Naive thymus-derived CD4-positive, alpha-beta T cell (primary cell): ENCODE results near the gene CXCR4. TPM values are rescaled to one million over a fixed set of nuclear protein-coding genes. Genes with fewer than 3 reads are reported as not detected.

Experiments
- ATAC-seq: fragments of 150-1000 bp; cut with Tn5 transposase; 2 replicates; pipeline ENCODE4 v1.10.0; 2021; ENCODE audit warnings: mild to moderate bottlenecking, moderate library complexity
- CTCF ChIA-PET: fragments of 350-600 bp; sonication (Branson Sonifier 250); formaldehyde crosslinking; loops from one replicate; lab custom pipeline; 2021; ENCODE audit warnings: antibody characterized with exemption; lab: Charles Lee
- POLR2A ChIA-PET: fragments of 350-600 bp; sonication (Branson Sonifier 250); formaldehyde crosslinking; loops from one replicate; lab custom pipeline; 2021; ENCODE audit warnings: antibody characterized with exemption, inconsistent platforms; lab: Charles Lee
- DNase-seq, 9 donors: peaks; one replicate each; pipeline versions ENCODE4 v3.0.0 to v3.0.0-alpha.2; 2020 to 2022; ENCODE audit warnings: mixed read lengths in 1 of 9
- H3K27ac ChIP-seq: one replicate; pipeline ENCODE4 v1.7.0; 2013; ENCODE audit warnings: mild to moderate bottlenecking, low read depth, low read length, moderate library complexity
- H3K27me3 ChIP-seq, 2 donors: one replicate each; pipeline ENCODE4 v1.7.0; 2013; ENCODE audit warnings: low read length in 2 of 2, mild to moderate bottlenecking in 2 of 2, moderate library complexity in 2 of 2; ENCODE audit not compliant: control insufficient read depth in 2 of 2, insufficient read depth in 2 of 2
- H3K36me3 ChIP-seq, 3 experiments: 1 replicate in 2 of 3; 2 replicates in 1 of 3; pipeline ENCODE4 v1.7.0; 2013; ENCODE audit warnings: low read length in 3 of 3, mild to moderate bottlenecking in 3 of 3, moderate library complexity in 1 of 3; ENCODE audit not compliant: insufficient read depth in 3 of 3, control insufficient read depth in 2 of 3
- H3K4me1 ChIP-seq, 2 donors: one replicate each; pipeline ENCODE4 v1.7.0; 2013; ENCODE audit warnings: low read length in 2 of 2, mild to moderate bottlenecking in 2 of 2, moderate library complexity in 1 of 2; ENCODE audit not compliant: control insufficient read depth in 2 of 2, insufficient read depth in 2 of 2
- H3K4me3 ChIP-seq: 2 replicates; pipeline ENCODE4 v1.7.0; 2013; ENCODE audit warnings: mild to moderate bottlenecking, low read length
- H3K9me3 ChIP-seq, 3 experiments: 1 replicate in 2 of 3; 2 replicates in 1 of 3; pipeline ENCODE4 v1.7.0; 2013; ENCODE audit warnings: low read length in 3 of 3; ENCODE audit not compliant: control insufficient read depth in 2 of 3
- H3K27ac Mint-ChIP-seq, 9 donors: one replicate each; pipeline ENCODE4 v1.8.0; 2020 to 2022; ENCODE audit warnings: mixed read lengths in 9 of 9, mild to moderate bottlenecking in 8 of 9, moderate library complexity in 5 of 9, inconsistent platforms in 2 of 9
- H3K27me3 Mint-ChIP-seq, 5 donors: one replicate each; pipeline ENCODE4 v1.8.0; 2021 to 2022; ENCODE audit warnings: mixed read lengths in 5 of 5, mild to moderate bottlenecking in 1 of 5
- H3K36me3 Mint-ChIP-seq, 5 donors: one replicate each; pipeline ENCODE4 v1.8.0; 2020 to 2022; ENCODE audit warnings: mixed read lengths in 5 of 5, mild to moderate bottlenecking in 3 of 5, inconsistent platforms in 1 of 5
- H3K4me1 Mint-ChIP-seq, 7 donors: one replicate each; pipeline ENCODE4 v1.8.0; 2020 to 2022; ENCODE audit warnings: mixed read lengths in 7 of 7, mild to moderate bottlenecking in 3 of 7, inconsistent platforms in 1 of 7
- H3K4me3 Mint-ChIP-seq, 10 donors: one replicate each; pipeline ENCODE4 v1.8.0; 2020 to 2022; ENCODE audit warnings: mild to moderate bottlenecking in 10 of 10, mixed read lengths in 10 of 10, moderate library complexity in 6 of 10, inconsistent platforms in 2 of 10
- H3K9me3 Mint-ChIP-seq, 11 donors: one replicate each; pipeline ENCODE4 v1.8.0; 2020 to 2022; ENCODE audit warnings: mixed read lengths in 11 of 11, mild to moderate bottlenecking in 4 of 11, inconsistent platforms in 1 of 11, moderate library complexity in 1 of 11
- intact Hi-C, 2 donors: fragments of 100-400 bp; cut with micrococcal nuclease; formaldehyde crosslinking; loops; one replicate each; pipeline ENCODE4 v1.15.1; 2023
- polyA plus RNA-seq, 2 donors: library from polyadenylated mRNA; unstranded; fragments of 300-500 nt; fragmentation: Illumina TruSeq; gene quantifications; one replicate each; pipeline ENCODE4 v1.2.3, GENCODE V29; 2021
- total RNA-seq, 6 experiments: library from RNA in 5 of 6; stranded (reverse) in 5 of 6; gene quantifications; 1 replicate in 5 of 6; 2 replicates in 1 of 6; pipeline ENCODE4 v1.2.3 and lab custom pipeline; 2021 to 2026

The CXCR4 gene
- total and polyA plus RNA-seq, 7 experiments from 2014 or later, result 239 to 1,323 (median 368) TPM

DNA sequence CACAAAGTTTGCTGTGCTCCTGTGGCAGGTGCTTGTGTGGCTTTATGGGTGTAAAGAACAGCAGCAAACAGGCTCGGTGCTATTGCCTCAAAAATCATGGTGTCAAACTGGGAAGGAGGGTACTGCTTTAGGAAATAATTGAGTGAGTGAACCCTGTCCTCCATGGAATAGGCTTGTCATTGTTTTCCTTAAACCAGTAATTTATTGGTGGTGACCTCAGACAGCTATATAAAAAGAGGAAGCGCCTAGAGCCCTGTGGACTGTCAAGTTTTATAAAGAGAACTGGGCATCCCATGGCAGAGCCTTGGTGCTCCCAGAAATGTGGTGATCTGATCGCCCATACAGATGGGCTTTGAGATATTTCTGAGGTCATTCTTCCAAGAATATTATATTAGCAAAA, 4.7 kb upstream of the CXCR4 start:
- no peak overlapping the region for H3K4me3 ChIP-seq
- ChIA-PET CTCF (no interaction called here), POLR2A (interaction anchor here (1.0 to 6.0 kb wide), 3 partner anchors 12 to 191 kb away, joined by 3 to 178 read pairs (median 3); no protein-coding TSS in a partner anchor)
- ATAC-seq (no peak), DNase-seq (no peak)
- intact Hi-C loops, result no loop called here
- Mint-ChIP-seq H3K4me1 (peaks cover 21 to 86% (median 80%) of the 10 kb centered on the region in 7 donors), H3K9me3 (peaks cover 0 to 7% (median 0%) of the 10 kb centered on the region in 11 donors), H3K27ac (peak overlapping the region in 8 of 9 donors; percentile 99 to 100 (median 99)), H3K4me3 (peak overlapping the region in 8 of 10 donors; percentile 42 to 92 (median 73)), H3K27me3 (peaks cover 0 to 76% (median 0%) of the 10 kb centered on the region in 5 donors), H3K36me3 (peaks cover 0 to 5% (median 0%) of the 10 kb centered on the region in 5 donors)
- peaks cover 48 to 65% of the 10 kb centered on the region in 2 donors for H3K4me1 ChIP-seq
- H3K27me3 ChIP-seq, result no peaks in the 10 kb centered on the region
- peak overlapping the region; percentile 99 for H3K27ac ChIP-seq
- peaks cover 0 to 4% (median 0%) of the 10 kb centered on the region in 3 experiments for H3K36me3 ChIP-seq
- no peaks in the 10 kb centered on the region for H3K9me3 ChIP-seq

DNA sequence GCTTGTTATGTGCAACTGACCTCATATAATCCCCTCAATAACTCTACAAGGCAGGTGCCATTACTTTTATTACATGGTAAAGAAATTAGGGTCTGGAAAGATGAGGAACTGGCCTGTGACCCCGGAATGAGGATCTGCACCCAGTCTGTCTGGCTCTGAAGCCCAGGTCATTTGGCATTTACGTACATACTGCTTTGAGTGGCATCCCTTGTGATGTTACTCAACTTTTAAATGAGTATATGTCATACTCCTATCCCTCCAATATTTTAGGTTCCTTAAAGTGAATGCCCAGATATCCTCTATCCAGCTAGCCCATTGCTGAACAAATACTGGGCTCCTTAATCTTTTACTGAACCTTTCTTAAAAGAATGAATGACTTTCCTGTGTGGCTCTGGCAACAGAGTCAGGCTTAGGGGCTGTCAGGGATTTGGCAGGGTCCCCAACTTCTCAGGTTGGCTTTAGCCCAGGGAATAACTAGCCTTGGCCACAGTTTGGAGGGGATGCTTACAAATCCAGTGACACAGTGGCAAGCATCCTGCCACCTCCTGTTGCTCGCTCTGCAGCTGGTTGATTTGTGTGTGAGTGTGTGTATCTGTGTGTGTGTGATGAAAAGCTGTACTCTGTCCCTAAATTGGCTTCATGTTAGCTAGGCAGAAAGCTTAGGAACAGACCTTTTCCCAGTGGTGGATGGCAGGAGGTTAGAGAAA, 3.4 kb upstream of the CXCR4 start:
- H3K4me3 ChIP-seq, result no peak overlapping the region
- intact Hi-C loops, result no loop called here
- DNase-seq, result no peak
- peaks cover 0 to 12% (median 0%) of the 10 kb centered on the region in 5 donors for H3K36me3 Mint-ChIP-seq
- H3K4me3 Mint-ChIP-seq, result peak overlapping the region in 6 of 10 donors; percentile 21 to 84 (median 52)
- no peak for ATAC-seq
- peaks cover 16 to 73% (median 67%) of the 10 kb centered on the region in 7 donors for H3K4me1 Mint-ChIP-seq
- no peak overlapping the region for H3K27ac ChIP-seq
- H3K27ac Mint-ChIP-seq, result peak overlapping the region; percentile 1 to 100 (median 99)
- H3K9me3 Mint-ChIP-seq, result peaks cover 0 to 15% (median 0%) of the 10 kb centered on the region in 11 donors
- H3K9me3 ChIP-seq, result no peaks in the 10 kb centered on the region
- no peaks in the 10 kb centered on the region for H3K27me3 ChIP-seq
- H3K27me3 Mint-ChIP-seq, result peaks cover 0 to 64% (median 0%) of the 10 kb centered on the region in 5 donors
- H3K4me1 ChIP-seq, result peaks cover 38 to 52% of the 10 kb centered on the region in 2 donors
- peaks cover 0 to 16% (median 0%) of the 10 kb centered on the region in 3 experiments for H3K36me3 ChIP-seq
- POLR2A ChIA-PET, result interaction anchor here (1.1 to 6.0 kb wide), 2 partner anchors 13 to 18 kb away, joined by 3 to 178 read pairs; no protein-coding TSS in a partner anchor
- CTCF ChIA-PET, result no interaction called here

DNA sequence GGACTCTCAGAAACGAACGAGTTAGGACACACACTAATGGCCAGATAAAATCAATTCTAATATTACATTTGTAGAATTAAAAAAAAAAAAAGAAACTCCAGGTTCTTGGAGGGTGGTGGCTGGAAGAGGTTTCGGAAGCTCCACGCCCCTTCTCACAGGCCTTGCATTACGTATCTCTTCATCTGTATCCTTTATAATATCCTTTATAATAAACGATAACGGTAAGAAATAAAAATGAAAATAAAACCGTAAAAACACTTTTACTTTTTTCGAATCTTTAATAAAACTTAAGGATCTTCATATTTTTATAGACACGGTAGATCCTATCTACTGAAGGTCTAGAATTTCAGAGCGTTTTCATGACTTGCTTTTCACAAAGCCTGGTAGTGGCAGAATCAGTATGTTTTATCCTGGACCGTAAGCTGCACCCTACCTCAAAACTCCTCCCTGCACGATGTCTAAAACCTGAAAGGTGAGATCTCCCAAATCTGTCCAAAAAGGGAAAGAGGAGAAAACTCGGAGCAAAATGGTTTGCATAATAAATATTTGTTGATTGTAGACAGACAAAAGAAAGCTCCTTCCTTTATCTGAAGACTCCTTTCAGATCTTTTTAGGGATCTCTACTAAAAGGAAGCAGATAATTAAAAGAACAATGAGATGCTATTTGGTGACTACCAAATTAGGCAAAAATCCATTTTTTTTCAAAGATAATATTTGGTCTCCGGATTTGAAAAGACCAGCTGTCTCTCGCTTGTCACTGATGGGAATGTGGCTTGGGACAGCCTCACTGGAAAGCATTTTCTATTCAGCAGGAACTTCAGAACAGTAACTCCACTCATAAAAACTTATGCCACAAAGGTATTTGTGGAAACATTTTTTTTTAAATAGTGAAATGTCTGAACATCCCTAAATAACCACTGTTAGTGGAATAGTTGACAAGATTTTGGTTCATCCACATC, 2.0 kb upstream of the CXCR4 start:
- no peaks in the 10 kb centered on the region for H3K9me3 ChIP-seq
- H3K4me1 Mint-ChIP-seq, result peaks cover 16 to 69% (median 64%) of the 10 kb centered on the region in 7 donors
- DNase-seq (peak in 2 of 9 donors; percentile 31 to 33), ATAC-seq (no peak)
- peaks cover 0 to 54% (median 0%) of the 10 kb centered on the region in 5 donors for H3K27me3 Mint-ChIP-seq
- H3K4me3 Mint-ChIP-seq, result peak overlapping the region; percentile 84 to 100 (median 98)
- no peaks in the 10 kb centered on the region for H3K27me3 ChIP-seq
- peaks cover 7 to 25% (median 11%) of the 10 kb centered on the region in 5 donors for H3K36me3 Mint-ChIP-seq
- peaks cover 41 to 45% of the 10 kb centered on the region in 2 donors for H3K4me1 ChIP-seq
- H3K9me3 Mint-ChIP-seq, result peaks cover 0 to 22% (median 0%) of the 10 kb centered on the region in 11 donors
- peak overlapping the region; percentile 89 for H3K4me3 ChIP-seq
- POLR2A ChIA-PET, result interaction anchor here (0.5 to 2.9 kb wide), 9 partner anchors 13 to 258 kb away, joined by 3 to 331 read pairs (median 5); partner anchors contain the start of gene DARS1
- CTCF ChIA-PET, result interaction anchor here (0.6 to 2.6 kb wide), 2 partner anchors 11 to 124 kb away, joined by 3 to 14 read pairs; no protein-coding TSS in a partner anchor
- peak overlapping the region; percentile 59 to 100 (median 99) for H3K27ac Mint-ChIP-seq
- H3K36me3 ChIP-seq, result peaks cover 9 to 30% (median 10%) of the 10 kb centered on the region in 3 experiments
- peak overlapping the region; percentile 94 for H3K27ac ChIP-seq
- intact Hi-C loops, result loop anchor here (1.0 to 5.0 kb wide), 9 partner anchors 7 to 1201 kb away; partner anchors contain the start of genes RAB3GAP1 (in 2 of the 2), CCNT2 (in 1 of the 2), MCM6 (in 1 of the 2) and UBXN4 (in 1 of the 2)

DNA sequence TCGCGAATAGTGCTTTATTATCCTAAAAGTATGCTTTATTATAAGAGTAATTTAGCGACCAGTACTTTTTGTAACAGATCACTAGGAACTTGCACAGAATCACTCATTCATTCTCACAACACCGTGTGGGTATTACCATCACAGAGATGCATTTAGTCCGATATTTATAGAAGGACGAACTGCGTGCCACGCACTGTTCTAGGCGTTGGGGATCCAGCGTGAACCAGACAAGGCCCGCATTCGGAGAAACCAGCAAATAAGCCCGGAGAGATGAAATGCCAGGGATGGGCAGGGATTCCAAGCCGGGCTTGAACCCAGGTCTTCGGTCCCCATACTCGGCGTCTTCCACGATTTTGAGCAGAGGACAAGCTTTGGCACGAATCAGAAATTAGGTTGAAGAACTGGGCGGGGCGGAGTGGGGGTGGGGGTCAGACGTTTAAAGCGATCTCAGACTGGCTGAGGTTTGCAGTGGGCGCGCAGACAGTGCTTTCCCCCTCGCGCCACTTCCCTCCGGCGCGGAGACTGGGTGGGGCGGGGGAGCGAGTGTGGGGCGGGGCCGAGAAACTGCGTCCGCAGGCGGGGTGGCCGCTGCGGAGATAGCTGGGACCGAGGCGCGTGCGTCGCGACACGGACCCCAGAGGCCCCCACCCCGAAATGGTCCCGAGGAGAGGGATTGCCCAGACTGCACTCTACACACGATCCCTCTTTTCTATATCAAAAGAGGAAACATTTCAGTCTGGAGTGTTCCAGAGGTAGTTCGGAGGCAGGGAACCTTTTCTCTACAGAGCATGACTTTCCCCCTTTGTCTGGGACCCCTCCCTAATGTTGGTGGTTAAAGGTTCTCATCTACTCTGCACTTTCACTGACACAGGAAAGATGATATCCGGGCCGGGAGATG, 1.1 kb upstream of the CXCR4 start:
- Mint-ChIP-seq H3K9me3 (peaks cover 0 to 22% (median 0%) of the 10 kb centered on the region in 11 donors), H3K4me1 (peaks cover 17 to 69% (median 64%) of the 10 kb centered on the region in 7 donors), H3K27ac (peak overlapping the region; percentile 98 to 100 (median 99)), H3K4me3 (peak overlapping the region; percentile 84 to 100 (median 98)), H3K36me3 (peaks cover 15 to 33% (median 21%) of the 10 kb centered on the region in 5 donors), H3K27me3 (peaks cover 0 to 46% (median 0%) of the 10 kb centered on the region in 5 donors)
- Histone ChIP-seq H3K36me3 (peaks cover 17 to 34% (median 17%) of the 10 kb centered on the region in 3 experiments), H3K4me1 (peaks cover 40 to 45% of the 10 kb centered on the region in 2 donors), H3K9me3 (no peaks in the 10 kb centered on the region), H3K27me3 (no peaks in the 10 kb centered on the region), H3K27ac (peak overlapping the region; percentile 94), H3K4me3 (peak overlapping the region; percentile 89)
- ATAC-seq (peak; percentile 70), DNase-seq (peak; percentile 70 to 87 (median 83))
- POLR2A ChIA-PET, result interaction anchor here (0.6 to 2.9 kb wide), 20 partner anchors 14 to 266 kb away, joined by 3 to 331 read pairs (median 4); partner anchors contain the start of gene DARS1
- CTCF ChIA-PET, result interaction anchor here (1.4 to 2.6 kb wide), 4 partner anchors 11 to 263 kb away, joined by 3 to 14 read pairs (median 5); no protein-coding TSS in a partner anchor
- intact Hi-C loops, result loop anchor here (1.0 to 5.0 kb wide), 12 partner anchors 8 to 1200 kb away; partner anchors contain the start of genes RAB3GAP1 (in 2 of the 2), CCNT2 (in 1 of the 2), MCM6 (in 1 of the 2) and UBXN4 (in 1 of the 2)

DNA sequence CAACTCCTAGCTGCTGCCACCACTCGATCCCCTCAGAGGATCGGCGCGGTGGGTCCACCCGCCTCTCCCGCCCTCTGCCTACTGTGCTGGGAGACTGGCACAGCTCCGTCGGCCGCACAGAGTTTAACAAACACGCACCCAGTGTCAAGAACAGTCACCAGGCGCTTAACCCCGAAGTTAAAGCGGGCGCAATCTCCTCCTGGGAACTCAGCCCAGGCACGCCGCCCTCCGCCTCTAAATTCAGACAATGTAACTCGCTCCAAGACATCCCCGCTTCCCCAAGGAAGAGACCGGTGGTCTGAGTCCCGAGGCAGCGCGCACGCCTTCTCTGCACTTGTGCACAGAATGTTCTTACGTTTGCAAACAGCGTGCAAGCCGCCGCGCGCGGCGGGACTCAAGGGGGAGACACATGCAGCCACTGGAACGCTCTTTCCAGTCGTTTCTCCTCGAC, 533 bp downstream of the CXCR4 start:
- Histone ChIP-seq H3K27ac (peak overlapping the region; percentile 94), H3K36me3 (peaks cover 22 to 43% (median 23%) of the 10 kb centered on the region in 3 experiments), H3K9me3 (no peaks in the 10 kb centered on the region), H3K4me1 (peaks cover 39 to 40% of the 10 kb centered on the region in 2 donors), H3K4me3 (peak overlapping the region; percentile 89), H3K27me3 (no peaks in the 10 kb centered on the region)
- peaks cover 14 to 69% (median 64%) of the 10 kb centered on the region in 7 donors for H3K4me1 Mint-ChIP-seq
- intact Hi-C loops, result loop anchor here (1.0 to 5.0 kb wide), 10 partner anchors 61 to 1065 kb away; partner anchors contain the start of genes DARS1 (in 1 of the 2), R3HDM1 (in 1 of the 2), RAB3GAP1 (in 1 of the 2) and UBXN4 (in 1 of the 2)
- H3K4me3 Mint-ChIP-seq, result peak overlapping the region; percentile 84 to 100 (median 98)
- peaks cover 18 to 47% (median 35%) of the 10 kb centered on the region in 5 donors for H3K36me3 Mint-ChIP-seq
- ATAC-seq (no peak), DNase-seq (peak in 2 of 9 donors; percentile 49 to 52)
- CTCF ChIA-PET, result interaction anchor here (0.7 to 1.6 kb wide), 7 partner anchors 9 to 267 kb away, joined by 3 to 6 read pairs (median 4); no protein-coding TSS in a partner anchor
- peak overlapping the region; percentile 98 to 100 (median 99) for H3K27ac Mint-ChIP-seq
- peaks cover 0 to 32% (median 0%) of the 10 kb centered on the region in 5 donors for H3K27me3 Mint-ChIP-seq
- POLR2A ChIA-PET, result interaction anchor here (0.5 to 1.7 kb wide), 26 partner anchors 8 to 388 kb away, joined by 3 to 86 read pairs (median 4); partner anchors contain the start of gene DARS1
- H3K9me3 Mint-ChIP-seq, result peaks cover 0 to 30% (median 0%) of the 10 kb centered on the region in 11 donors
